K562 (cell line): ENCODE measurements around the gene FBXL12. TPM values are rescaled to one million over a fixed set of nuclear protein-coding genes. Genes with fewer than 3 reads are reported as not detected.

ENCODE experiments used
- ARID4B ChIP-seq: sonication (generic); formaldehyde crosslinking; IDR thresholded peaks from 2 replicates; pipeline ENCODE4 v1.8.0; 2022; ENCODE audit warnings: mild to moderate bottlenecking, missing genetic modification reagents
- E2F8 ChIP-seq: fragments of 450-650 bp; IDR thresholded peaks from 2 replicates; pipeline ENCODE4 v1.7.1; 2018; ENCODE audit warnings: mild to moderate bottlenecking, low read depth; ENCODE audit not compliant: partially characterized antibody
- JUND ChIP-seq, 2 experiments: IDR thresholded peaks; 2 replicates in 1 of 2; 3 replicates in 1 of 2; pipeline ENCODE4 v1.6.1; 2011; ENCODE audit warnings: borderline replicate concordance in 2 of 2, low read depth in 2 of 2, low read length in 2 of 2, improper control_type of control experiment in 1 of 2, missing biosample characterization in 1 of 2, missing genetic modification characterization in 1 of 2, missing genetic modification reagents in 1 of 2
- MAX ChIP-seq: sonication (generic); formaldehyde crosslinking; IDR thresholded peaks from 2 replicates; pipeline ENCODE4 v1.9.0; 2022; ENCODE audit warnings: mild to moderate bottlenecking, missing genetic modification reagents
- NR1H2 ChIP-seq: sonication (generic); formaldehyde crosslinking; IDR thresholded peaks from 2 replicates; pipeline ENCODE4 v1.4.0; 2020; ENCODE audit warnings: mild to moderate bottlenecking, missing genetic modification reagents
- USF2 ChIP-seq: sonication (generic); formaldehyde crosslinking; IDR thresholded peaks from 2 replicates; pipeline ENCODE4 v1.5.0; 2020; ENCODE audit warnings: missing genetic modification reagents
- ZNF609 ChIP-seq: sonication (generic); formaldehyde crosslinking; IDR thresholded peaks from 2 replicates; pipeline ENCODE4 v1.8.1; 2023; ENCODE audit warnings: missing genetic modification reagents, mild to moderate bottlenecking, borderline replicate concordance
- polyA plus RNA-seq, 8 experiments: library from polyadenylated mRNA; depleted of rRNA in 4 of 8; stranded (reverse) in 5 of 8; unstranded in 3 of 8; fragments of >200 nt; fragmentation: Nextera tagmentation in 2 of 8; fragmentation: Illumina TruSeq in 1 of 8; extraction: Ambion mirVana in 2 of 8; extraction: Trizol in 1 of 8; gene quantifications; 2 replicates each; pipeline versions ENCODE4 v1.2.1 to v1.2.3, GENCODE V29; 2011 to 2014; ENCODE audit warnings: inconsistent platforms in 1 of 8, missing spikeins in 1 of 8
- total RNA-seq, 7 experiments: library from RNA; depleted of rRNA in 6 of 7; stranded (reverse); fragments of >200 nt in 6 of 7; fragmentation: Illumina TruSeq in 2 of 7; extraction: Trizol in 2 of 7; gene quantifications; 2 replicates each; pipeline versions ENCODE4 v1.2.1 to v1.2.3, GENCODE V29; 2011 to 2021; ENCODE audit warnings: low replicate concordance in 1 of 7

Gene FBXL12
- total and polyA plus RNA-seq, 9 of the 15 experiments (the other 6 are each of a cell fraction or from before 2014, with no cell fraction given): 2.7 to 40.5 (median 26.5) TPM

- TF ChIP-seq ZNF609 (no peak), MAX (peak; percentile 51; the same call in 1 of the 2 replicates), NR1H2 (CRISPR knock-in tag) (0 out of 2 replicates have a peak, but pooled peaks have one; percentile 50), USF2 (CRISPR knock-in tag) (peak; percentile 58), JUND (IDR thresholded peaks at IDR 0.05; ENCODE audit: borderline replicate concordance, low read depth, low read length) (peak; percentile 37), JUND (tag; IDR thresholded peaks at IDR 0.05; ENCODE audit: borderline replicate concordance, low read depth, low read length) (peak; percentile 35; the same call in 1 of the 3 replicates), ARID4B (CRISPR knock-in tag) (peak; percentile 82), E2F8 (peak; percentile 89)
These were observed 8.7 kb upstream of the FBXL12 start, which contains the start of gene UBL5 (continued) for GRCh38 chr19:9827289-9828238.
